HepG2 (cell line): ENCODE data around the gene IGFALS. TPM values are rescaled to one million over a fixed set of nuclear protein-coding genes. Genes with fewer than 3 reads are reported as not detected.
A peak's percentile ranks its signal among the peaks of the same experiment; 100 is the strongest.

Experiments used
- ETV6 ChIP-seq: sonication (generic); formaldehyde crosslinking; conservative IDR thresholded peaks from 2 replicates; pipeline ENCODE4 v1.4.0; 2020; ENCODE audit warnings: missing genetic modification reagents
- HOXA7 ChIP-seq: sonication (generic); formaldehyde crosslinking; IDR thresholded peaks from 2 replicates; pipeline ENCODE4 v1.8.1; 2022; ENCODE audit warnings: mild to moderate bottlenecking, missing genetic modification reagents, moderate library complexity
- JARID2 ChIP-seq: sonication (generic); formaldehyde crosslinking; IDR thresholded peaks from 2 replicates; pipeline ENCODE4 v1.8.1; 2023; ENCODE audit warnings: missing genetic modification reagents, inconsistent platforms; ENCODE audit not compliant: insufficient replicate concordance
- KAT2B ChIP-seq: fragments of 150-350 bp; IDR thresholded peaks from 2 replicates; pipeline ENCODE4 v1.6.1; 2014; ENCODE audit warnings: low read depth, low read length, borderline replicate concordance
- MAFK ChIP-seq, 2 experiments: IDR thresholded peaks in 1 of 2; conservative IDR thresholded peaks in 1 of 2; 2 replicates each; pipeline ENCODE4 v1.6.1; 2011; ENCODE audit warnings: improper control_type of control experiment in 2 of 2, low read length in 2 of 2
- MIER3 ChIP-seq: IDR thresholded peaks from 2 replicates; pipeline ENCODE4 v1.6.1; 2016; ENCODE audit warnings: missing compliant biosample characterization, borderline replicate concordance
- NKX3-1 ChIP-seq: sonication (generic); formaldehyde crosslinking; IDR thresholded peaks from 2 replicates; pipeline ENCODE4 v1.5.0; 2020; ENCODE audit warnings: missing genetic modification reagents
- SP1 ChIP-seq, 2 experiments: fragments of 450-650 bp in 1 of 2; sonication (generic) in 1 of 2; formaldehyde crosslinking in 1 of 2; IDR thresholded peaks; 2 replicates each; pipeline versions ENCODE4 v1.4.0 to v1.6.1; 2016 to 2020; ENCODE audit warnings: missing genetic modification reagents in 1 of 2
- THAP11 ChIP-seq: IDR thresholded peaks from 2 replicates; pipeline ENCODE4 v1.6.1; 2016; ENCODE audit warnings: missing biosample characterization, missing genetic modification reagents
- TMF1 ChIP-seq: sonication (generic); formaldehyde crosslinking; IDR thresholded peaks from 2 replicates; pipeline ENCODE4 v1.8.1; 2022; ENCODE audit warnings: low read depth, missing genetic modification reagents
- ZBTB49 ChIP-seq: sonication (generic); formaldehyde crosslinking; IDR thresholded peaks from 2 replicates; pipeline ENCODE4 v1.4.0; 2020; ENCODE audit warnings: missing genetic modification reagents, borderline replicate concordance
- ZFY ChIP-seq: sonication (generic); formaldehyde crosslinking; IDR thresholded peaks from 2 replicates; pipeline ENCODE4 v1.4.0; 2020; ENCODE audit warnings: missing genetic modification reagents
- ZNF18 ChIP-seq: sonication (generic); formaldehyde crosslinking; IDR thresholded peaks from 2 replicates; pipeline ENCODE4 v1.8.0; 2022; ENCODE audit warnings: mild to moderate bottlenecking, missing genetic modification reagents; ENCODE audit not compliant: insufficient replicate concordance
- ZNF207 ChIP-seq: fragments of 450-650 bp; IDR thresholded peaks from 2 replicates; pipeline ENCODE4 v1.6.1; 2016; ENCODE audit warnings: antibody characterized with exemption, borderline replicate concordance
- ZNF253 ChIP-seq: sonication (generic); formaldehyde crosslinking; IDR thresholded peaks from 2 replicates; pipeline ENCODE4 v1.8.0; 2022; ENCODE audit warnings: mild to moderate bottlenecking, missing genetic modification reagents, borderline replicate concordance
- ZNF276 ChIP-seq: sonication (generic); formaldehyde crosslinking; IDR thresholded peaks from 2 replicates; pipeline ENCODE4 v1.4.0; 2020; ENCODE audit warnings: mild to moderate bottlenecking, low read depth, missing genetic modification reagents
- ZNF558 ChIP-seq: sonication (generic); formaldehyde crosslinking; IDR thresholded peaks from 2 replicates; pipeline ENCODE4 v1.9.0; 2022; ENCODE audit warnings: mild to moderate bottlenecking, missing genetic modification reagents, borderline replicate concordance
- ZNF616 ChIP-seq: sonication (generic); formaldehyde crosslinking; IDR thresholded peaks from 2 replicates; pipeline ENCODE4 v1.5.0; 2020; ENCODE audit warnings: low read depth, mild to moderate bottlenecking, missing genetic modification reagents
- ZNF816 ChIP-seq: sonication (generic); formaldehyde crosslinking; IDR thresholded peaks from 2 replicates; pipeline ENCODE4 v1.8.0; 2022; ENCODE audit warnings: missing genetic modification reagents, mild to moderate bottlenecking, borderline replicate concordance
- polyA plus RNA-seq, 8 experiments: library from polyadenylated mRNA; depleted of rRNA in 3 of 8; stranded (reverse) in 7 of 8; unstranded in 1 of 8; fragments of >200 nt; fragmentation: Illumina TruSeq in 4 of 8; extraction: Trizol in 4 of 8; gene quantifications; 2 replicates each; pipeline versions ENCODE4 v1.2.1 to v1.2.3, GENCODE V29; 2011 to 2016; ENCODE audit warnings: low read depth in 4 of 8, missing spikeins in 1 of 8, mixed read lengths in 1 of 8; ENCODE audit not compliant: insufficient read depth in 1 of 8
- total RNA-seq, 5 experiments: library from RNA; depleted of rRNA; stranded (reverse); fragments of >200 nt; fragmentation: Illumina TruSeq; extraction: Trizol; gene quantifications; 2 replicates each; pipeline ENCODE4 v1.2.3, GENCODE V29; 2016; ENCODE audit warnings: low read depth in 1 of 5
- TF ChIP-seq, protein P1 (sequence below): sonication (generic); formaldehyde crosslinking; IDR thresholded peaks from 2 replicates; pipeline ENCODE4 v1.4.0; 2020; ENCODE audit warnings: missing genetic modification reagents, borderline replicate concordance

IGFALS gene
- total and polyA plus RNA-seq, 2 of the 13 experiments (the other 11 are each of a cell fraction or from before 2014, with no cell fraction given) = 0.34 to 2.4 TPM

- no peak for TF ChIP-seq ZNF207
- TF ChIP-seq TMF1 (CRISPR knock-in tag) = peak; percentile 87; the same call in 1 of the 2 replicates
- peak; percentile 94 for TF ChIP-seq ZFY (CRISPR knock-in tag)
- TF ChIP-seq ZNF18 (CRISPR knock-in tag) = peak; percentile 54
- TF ChIP-seq KAT2B = no peak
- TF ChIP-seq SP1 (IDR thresholded peaks at IDR 0.05) = no peak
- peak; percentile 52 for TF ChIP-seq SP1 (CRISPR knock-in tag; IDR thresholded peaks at IDR 0.05)
- TF ChIP-seq ZNF616 = peak; percentile 91
- TF ChIP-seq MAFK (conservative IDR thresholded peaks at IDR 0.05 in 1 of 2, IDR thresholded peaks at IDR 0.05 in 1 of 2; ENCODE audit: low read length in 2 of 2) = 0 out of 4 replicates have a peak, but pooled peaks of 1 of the 2 experiments have one; percentile 20
- TF ChIP-seq ZNF276 (CRISPR knock-in tag) = no peak; the same call in 1 of the 2 replicates
- TF ChIP-seq HOXA7 (CRISPR knock-in tag) = 0 out of 2 replicates have a peak, but pooled peaks have one; percentile 35
- peak; percentile 30; the same call in 1 of the 2 replicates for TF ChIP-seq ZNF253 (CRISPR knock-in tag)
- peak; percentile 61 for TF ChIP-seq JARID2
- TF ChIP-seq ZNF816 (CRISPR knock-in tag) = no peak
- TF ChIP-seq NKX3-1 = peak; percentile 16
- peak; percentile 95; the same call in 1 of the 2 replicates for TF ChIP-seq ZNF558 (CRISPR knock-in tag)
- peak; percentile 63; the same call in 1 of the 2 replicates for TF ChIP-seq MIER3 (CRISPR knock-in tag)
- TF ChIP-seq ZBTB49 (CRISPR knock-in tag) = no peak
- TF ChIP-seq ETV6 (CRISPR knock-in tag) = 0 out of 2 replicates have a peak, but pooled peaks have one; percentile 16
- TF ChIP-seq, protein P1, sequence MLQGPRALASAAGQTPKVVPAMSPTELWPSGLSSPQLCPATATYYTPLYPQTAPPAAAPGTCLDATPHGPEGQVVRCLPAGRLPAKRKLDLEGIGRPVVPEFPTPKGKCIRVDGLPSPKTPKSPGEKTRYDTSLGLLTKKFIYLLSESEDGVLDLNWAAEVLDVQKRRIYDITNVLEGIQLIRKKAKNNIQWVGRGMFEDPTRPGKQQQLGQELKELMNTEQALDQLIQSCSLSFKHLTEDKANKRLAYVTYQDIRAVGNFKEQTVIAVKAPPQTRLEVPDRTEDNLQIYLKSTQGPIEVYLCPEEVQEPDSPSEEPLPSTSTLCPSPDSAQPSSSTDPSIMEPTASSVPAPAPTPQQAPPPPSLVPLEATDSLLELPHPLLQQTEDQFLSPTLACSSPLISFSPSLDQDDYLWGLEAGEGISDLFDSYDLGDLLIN = no peak
- TF ChIP-seq THAP11 (CRISPR knock-in tag) = peak; percentile 91
Measured at GRCh38 chr16:1826691-1827573, 33.4 kb upstream of the IGFALS start, which contains the start of the genes FAHD1 and HAGH (continued).
